ENCODE results near the gene EEF1AKMT3. TPM values are rescaled to one million over a fixed set of nuclear protein-coding genes. Genes with fewer than 3 reads are reported as not detected.

Gene EEF1AKMT3
- total RNA-seq, 1 experiment from 2014 or later: 5.0 TPM

- Mint-ChIP-seq H3K27ac (ENCODE audit: unreplicated experiment) (peak overlapping the region; percentile 99), H3K9me3 (ENCODE audit: unreplicated experiment) (no peaks in the 10 kb centered on the region), H3K36me3 (ENCODE audit: insufficient read depth, unreplicated experiment) (peaks cover 69% of the 10 kb centered on the region), H3K4me3 (ENCODE audit: unreplicated experiment) (peak overlapping the region; percentile 99), H3K27me3 (ENCODE audit: insufficient read depth, unreplicated experiment) (no peaks in the 10 kb centered on the region), H3K4me1 (ENCODE audit: low read depth, unreplicated experiment) (peaks cover 25% of the 10 kb centered on the region)
- H3K4me1 ChIP-seq: peaks cover 14% of the 10 kb centered on the region
- intact Hi-C loops (cut with micrococcal nuclease; ENCODE audit: unreplicated experiment): no loop called here
- no peak for DNase-seq
- H3K4me3 ChIP-seq (ENCODE audit: low read depth, low read length): peak overlapping the region; percentile 83
- ChIA-PET CTCF (interaction anchor here (0.6 to 1.1 kb wide), 2 partner anchors 21 to 149 kb away, joined by 3 to 7 read pairs; partner anchors contain the start of genes EEF1AKMT3 and METTL1), POLR2A (interaction anchor here (0.8 kb wide), 1 partner anchor 21 kb away, joined by 5 read pairs; the partner anchor contains the start of genes EEF1AKMT3 and METTL1)
- BruUV-seq (replicated peaks): no TSS peak
- H3K9me3 ChIP-seq: no peaks in the 10 kb centered on the region
- peaks cover 3% of the 10 kb centered on the region; the same call in 1 of the 2 replicates for H3K36me3 ChIP-seq (ENCODE audit: control insufficient read depth, insufficient read depth, low read length)
- no peaks in the 10 kb centered on the region for H3K27me3 ChIP-seq (replicated peaks; ENCODE audit: control insufficient read depth, insufficient read depth, low read length)
- no peak for TF ChIP-seq CTCF (IDR thresholded peaks at IDR 0.05; ENCODE audit: insufficient read depth in 1 of 2, low read depth in 1 of 2, low read length in 1 of 2, severe bottlenecking in 1 of 2, unreplicated experiment in 1 of 2)
Measured at GRCh38 chr12:57751432-57751787, 21.0 kb upstream of the EEF1AKMT3 start.

GRCh38 chr12:57751788-57752667, 20.4 kb upstream of the EEF1AKMT3 start, which contains the start of gene CDK4:
Gene CDK4, minus strand, starts transcription at chr12:57752310. Its CDS starts 593 bp downstream, at chr12:57751717.
- Mint-ChIP-seq H3K9me3 (ENCODE audit: unreplicated experiment) (no peaks in the 10 kb centered on the region), H3K4me3 (ENCODE audit: unreplicated experiment) (peak within 1 kb of the TSS; percentile 99), H3K27ac (ENCODE audit: unreplicated experiment) (peak within 1 kb of the TSS; percentile 99), H3K27me3 (ENCODE audit: insufficient read depth, unreplicated experiment) (no peaks in the 10 kb centered on the region), H3K36me3 (ENCODE audit: insufficient read depth, unreplicated experiment) (peaks cover 63% of the 10 kb centered on the region), H3K4me1 (ENCODE audit: low read depth, unreplicated experiment) (peaks cover 27% of the 10 kb centered on the region)
- H3K4me3 ChIP-seq (ENCODE audit: low read depth, low read length): peak within 1 kb of the TSS; percentile 83
- TF ChIP-seq CTCF (IDR thresholded peaks at IDR 0.05; ENCODE audit: insufficient read depth in 1 of 2, low read depth in 1 of 2, low read length in 1 of 2, severe bottlenecking in 1 of 2, unreplicated experiment in 1 of 2): no peak
- no peaks in the 10 kb centered on the region for H3K9me3 ChIP-seq
- peaks cover 3% of the 10 kb centered on the region; the same call in 1 of the 2 replicates for H3K36me3 ChIP-seq (ENCODE audit: control insufficient read depth, insufficient read depth, low read length)
- peaks cover 16% of the 10 kb centered on the region; the same call in 1 of the 2 replicates for H3K4me1 ChIP-seq
- BruUV-seq (replicated peaks): TSS peak; percentile 69
- ChIA-PET POLR2A (interaction anchor here (0.8 kb wide), 1 partner anchor 20 kb away, joined by 5 read pairs; the partner anchor contains the start of genes EEF1AKMT3 and METTL1), CTCF (interaction anchor here (0.6 to 1.1 kb wide), 3 partner anchors 20 to 149 kb away, joined by 3 to 7 read pairs (median 4); partner anchors contain the start of genes CTDSP2, EEF1AKMT3 and METTL1)
- intact Hi-C loops (cut with micrococcal nuclease; ENCODE audit: unreplicated experiment): loop anchor here (2.0 kb wide), 1 partner anchor 15 kb away; the partner anchor contains the start of gene CYP27B1
- DNase-seq: peak; percentile 99 to 100
- no peaks in the 10 kb centered on the region for H3K27me3 ChIP-seq (replicated peaks; ENCODE audit: control insufficient read depth, insufficient read depth, low read length)

GRCh38 chr12:57752668-57753000, 19.8 kb upstream of the EEF1AKMT3 start:
- no peaks in the 10 kb centered on the region for H3K27me3 Mint-ChIP-seq (ENCODE audit: insufficient read depth, unreplicated experiment)
- ChIA-PET POLR2A (no interaction called here), CTCF (interaction anchor here (1.1 kb wide), 1 partner anchor 20 kb away, joined by 3 read pairs; the partner anchor contains the start of genes EEF1AKMT3 and METTL1)
- H3K4me3 ChIP-seq (ENCODE audit: low read depth, low read length): peak overlapping the region; percentile 25
- H3K4me1 ChIP-seq: peaks cover 16% of the 10 kb centered on the region; the same call in 1 of the 2 replicates
- intact Hi-C loops (cut with micrococcal nuclease; ENCODE audit: unreplicated experiment): loop anchor here (2.0 kb wide), 1 partner anchor 14 kb away; the partner anchor contains the start of gene CYP27B1
- peaks cover 3% of the 10 kb centered on the region; the same call in 1 of the 2 replicates for H3K36me3 ChIP-seq (ENCODE audit: control insufficient read depth, insufficient read depth, low read length)
- H3K36me3 Mint-ChIP-seq (ENCODE audit: insufficient read depth, unreplicated experiment): peaks cover 57% of the 10 kb centered on the region
- peak overlapping the region; percentile 99 for H3K4me3 Mint-ChIP-seq (ENCODE audit: unreplicated experiment)
- no peaks in the 10 kb centered on the region for H3K9me3 Mint-ChIP-seq (ENCODE audit: unreplicated experiment)
- peak overlapping the region; percentile 99 for H3K27ac Mint-ChIP-seq (ENCODE audit: unreplicated experiment)
- no peak for DNase-seq
- H3K4me1 Mint-ChIP-seq (ENCODE audit: low read depth, unreplicated experiment): peaks cover 27% of the 10 kb centered on the region
- TF ChIP-seq CTCF (IDR thresholded peaks at IDR 0.05; ENCODE audit: insufficient read depth in 1 of 2, low read depth in 1 of 2, low read length in 1 of 2, severe bottlenecking in 1 of 2, unreplicated experiment in 1 of 2): no peak
- no peaks in the 10 kb centered on the region for H3K9me3 ChIP-seq
- no peaks in the 10 kb centered on the region for H3K27me3 ChIP-seq (replicated peaks; ENCODE audit: control insufficient read depth, insufficient read depth, low read length)
- BruUV-seq (replicated peaks): no TSS peak

Measured in Caco-2 (cell line).